GM12864 (cell line): Measurements from ENCODE around the gene CABCOCO1.

Source experiments
- DNase-seq: peaks from one replicate; pipeline ENCODE4 v3.0.0-alpha.2; 2011; ENCODE audit warnings: low read depth
- H3K4me3 ChIP-seq: 2 replicates; pipeline ENCODE4 v1.5.1; 2011; ENCODE audit warnings: mild to moderate bottlenecking, low read depth, low read length, control low read depth
- TF ChIP-seq, protein P1 (sequence below): IDR thresholded peaks from 2 replicates; pipeline ENCODE4 v1.5.1; 2011; ENCODE audit warnings: low read depth, mild to moderate bottlenecking, moderate library complexity, low read length, control low read depth, inconsistent platforms; ENCODE audit errors: missing control alignments

CABCOCO1 gene

DNA sequence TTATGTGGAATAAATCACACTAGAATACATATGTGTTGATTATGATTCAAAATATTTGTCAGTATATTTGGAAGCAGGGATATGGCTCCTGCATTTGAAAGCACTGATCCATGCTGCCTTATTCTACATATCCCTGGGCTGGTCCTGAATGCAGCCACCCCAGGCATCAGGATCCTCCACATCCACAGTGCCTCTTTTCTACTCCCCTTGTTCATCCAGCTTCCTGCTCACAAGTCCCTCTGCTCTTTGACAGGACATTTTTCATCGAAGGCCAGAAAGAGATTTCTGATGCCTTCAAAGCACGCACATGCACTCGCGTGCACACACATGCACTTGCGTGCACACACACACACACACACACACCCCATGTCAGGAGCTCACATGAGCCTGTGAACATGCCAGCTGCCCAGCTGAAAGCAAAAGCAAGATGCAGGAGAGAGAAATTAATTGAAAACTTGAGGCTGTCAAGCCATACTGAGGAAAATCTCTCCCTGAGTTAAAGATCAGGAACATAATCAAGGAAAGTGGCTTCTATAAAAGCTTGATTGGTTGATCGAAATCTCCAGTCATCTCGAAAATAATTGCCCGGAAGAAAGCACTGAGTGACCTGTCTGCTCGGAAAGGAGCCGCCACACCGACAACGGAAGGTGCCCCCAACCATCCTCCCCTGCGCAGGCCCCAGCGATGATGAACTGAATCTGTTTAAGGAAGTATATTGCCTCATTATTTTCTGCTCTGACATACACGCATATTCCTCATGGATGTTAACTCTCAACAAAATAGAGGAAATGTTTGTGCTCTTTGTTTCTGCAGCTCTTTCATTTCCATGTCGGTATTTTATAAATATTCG lies 134.8 kb downstream of the CABCOCO1 start:
- H3K4me3 ChIP-seq = no peak overlapping the region
- TF ChIP-seq, protein P1, sequence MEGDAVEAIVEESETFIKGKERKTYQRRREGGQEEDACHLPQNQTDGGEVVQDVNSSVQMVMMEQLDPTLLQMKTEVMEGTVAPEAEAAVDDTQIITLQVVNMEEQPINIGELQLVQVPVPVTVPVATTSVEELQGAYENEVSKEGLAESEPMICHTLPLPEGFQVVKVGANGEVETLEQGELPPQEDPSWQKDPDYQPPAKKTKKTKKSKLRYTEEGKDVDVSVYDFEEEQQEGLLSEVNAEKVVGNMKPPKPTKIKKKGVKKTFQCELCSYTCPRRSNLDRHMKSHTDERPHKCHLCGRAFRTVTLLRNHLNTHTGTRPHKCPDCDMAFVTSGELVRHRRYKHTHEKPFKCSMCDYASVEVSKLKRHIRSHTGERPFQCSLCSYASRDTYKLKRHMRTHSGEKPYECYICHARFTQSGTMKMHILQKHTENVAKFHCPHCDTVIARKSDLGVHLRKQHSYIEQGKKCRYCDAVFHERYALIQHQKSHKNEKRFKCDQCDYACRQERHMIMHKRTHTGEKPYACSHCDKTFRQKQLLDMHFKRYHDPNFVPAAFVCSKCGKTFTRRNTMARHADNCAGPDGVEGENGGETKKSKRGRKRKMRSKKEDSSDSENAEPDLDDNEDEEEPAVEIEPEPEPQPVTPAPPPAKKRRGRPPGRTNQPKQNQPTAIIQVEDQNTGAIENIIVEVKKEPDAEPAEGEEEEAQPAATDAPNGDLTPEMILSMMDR = no peak
- no peak for DNase-seq

DNA sequence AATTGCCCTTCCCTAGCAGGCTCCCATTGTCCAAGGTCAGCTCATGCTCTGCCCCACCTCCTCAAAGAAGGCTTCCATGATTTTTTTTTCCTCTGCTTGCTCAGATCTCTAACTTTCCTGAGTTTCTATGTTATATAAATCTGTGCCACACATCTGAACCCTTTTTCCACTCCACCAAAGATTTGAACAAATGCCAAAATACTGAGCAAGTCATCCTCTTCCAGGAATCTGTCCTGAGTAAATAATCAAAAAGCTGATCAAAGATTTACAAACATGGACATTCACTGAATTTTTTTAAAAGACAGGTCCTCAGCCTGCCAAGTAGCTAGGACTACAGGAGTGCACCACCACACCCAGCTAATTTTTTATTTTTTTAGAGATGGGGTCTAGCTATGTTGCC lies 136.0 kb downstream of the CABCOCO1 start:
- no peak for DNase-seq
- no peak overlapping the region for H3K4me3 ChIP-seq
- TF ChIP-seq, protein P1 = no peak

DNA sequence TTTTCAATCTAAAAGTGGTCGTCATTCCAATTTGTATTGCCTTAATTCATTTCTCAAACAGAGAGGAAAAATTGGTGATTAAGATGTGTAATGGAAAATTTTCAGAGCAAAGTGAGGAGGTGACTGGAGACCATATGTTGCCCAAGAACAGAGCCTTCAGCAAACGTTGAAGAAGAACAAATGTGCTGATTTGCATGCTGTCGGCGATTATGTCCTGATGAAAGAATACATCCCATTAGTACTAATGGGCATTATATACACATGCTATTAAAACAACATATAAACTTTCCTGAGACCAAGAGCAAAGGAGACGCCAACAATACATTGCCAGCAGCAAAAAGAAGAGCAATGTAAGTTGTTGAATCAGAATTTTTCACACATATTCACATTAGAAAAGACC lies 138.8 kb downstream of the CABCOCO1 start:
- TF ChIP-seq, protein P1 = no peak
- no peak for DNase-seq
- H3K4me3 ChIP-seq = no peak overlapping the region

DNA sequence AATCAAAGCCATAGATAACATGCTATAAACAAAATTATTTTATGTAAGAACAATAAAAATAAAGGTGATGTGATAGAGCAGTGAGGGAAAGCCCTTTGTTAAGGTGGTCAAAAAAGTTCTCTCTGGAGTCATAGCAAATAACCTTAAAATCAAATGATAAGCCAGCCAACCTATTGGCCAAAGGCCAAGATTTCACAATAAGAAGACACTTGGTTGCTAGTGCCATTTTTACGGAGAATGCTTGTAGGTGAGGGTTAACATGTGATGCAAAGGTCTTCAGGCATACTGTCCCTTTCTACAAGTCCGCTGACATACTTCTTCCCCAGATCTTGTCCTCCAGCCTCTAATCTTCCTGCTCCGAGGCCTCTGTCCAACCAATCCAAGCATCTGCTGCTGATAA lies 140.5 kb downstream of the CABCOCO1 start:
- DNase-seq = no peak
- H3K4me3 ChIP-seq = no peak overlapping the region
- TF ChIP-seq, protein P1 = no peak

DNA sequence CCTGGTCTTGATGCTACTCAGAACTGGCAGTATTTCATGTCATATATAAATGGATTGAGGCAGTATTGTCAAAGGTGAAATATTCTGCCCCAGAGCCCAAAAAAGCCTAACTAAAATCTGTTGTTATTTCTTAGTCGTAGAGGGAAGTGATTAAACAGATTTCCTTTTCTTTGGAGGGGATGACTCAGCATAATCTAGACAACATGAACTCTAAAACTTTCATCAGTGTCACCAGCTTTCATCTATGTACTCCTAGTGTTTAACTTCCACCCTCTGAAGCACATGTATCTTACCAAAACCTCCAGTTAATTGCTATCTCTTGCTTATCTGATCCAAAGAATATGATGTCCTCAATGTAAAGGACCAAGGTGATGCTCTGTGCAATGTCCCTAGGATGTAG lies 141.7 kb downstream of the CABCOCO1 start:
- TF ChIP-seq, protein P1 = no peak
- no peak overlapping the region for H3K4me3 ChIP-seq
- no peak for DNase-seq

DNA sequence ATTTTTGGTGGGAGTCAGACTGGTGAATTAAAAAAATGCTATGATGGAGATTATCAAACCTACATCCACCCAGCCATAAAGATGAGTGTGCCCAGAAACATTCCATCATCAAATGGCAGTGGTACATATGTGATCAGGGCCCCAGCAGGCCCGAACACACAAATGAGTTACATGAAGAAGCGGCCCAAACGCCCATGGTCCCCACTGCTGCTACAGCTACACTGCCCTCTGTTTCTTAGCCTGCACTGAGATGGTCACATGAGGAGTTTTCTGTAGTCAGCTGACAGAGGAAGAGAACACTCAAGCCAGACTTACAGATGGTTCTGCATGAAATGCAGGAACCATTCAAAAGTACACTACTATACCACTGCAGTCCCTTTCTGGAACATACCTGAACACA lies 142.4 kb downstream of the CABCOCO1 start:
- no peak overlapping the region for H3K4me3 ChIP-seq
- TF ChIP-seq, protein P1 = no peak
- no peak for DNase-seq

DNA sequence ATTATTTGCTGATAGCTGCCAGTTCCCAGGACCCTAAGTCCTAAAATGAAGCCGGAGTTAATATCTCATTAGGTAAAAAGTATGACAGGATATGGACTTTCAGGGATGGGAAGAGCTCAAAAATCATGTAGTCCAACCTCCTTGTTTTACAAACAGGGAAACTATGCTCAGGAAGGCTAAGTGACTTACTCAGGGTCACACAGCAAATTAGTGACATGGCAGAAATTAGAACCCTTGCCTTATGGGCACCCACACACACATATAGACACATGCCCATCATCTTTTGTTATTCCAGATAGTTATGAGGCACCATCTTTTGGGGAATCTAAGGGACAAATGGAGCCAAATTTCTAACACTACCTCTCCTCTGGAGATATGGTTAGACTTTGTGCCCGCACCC lies 147.5 kb downstream of the CABCOCO1 start:
- H3K4me3 ChIP-seq = no peak overlapping the region
- DNase-seq = no peak
- TF ChIP-seq, protein P1 = no peak
